Tibial nerve (tissue), 4 donors: ENCODE results near the gene ATMIN.

Experiments
- EP300 ChIP-seq, 2 donors: sonication (generic); formaldehyde crosslinking; IDR thresholded peaks; one replicate each; pipeline ENCODE4 v1.6.1; 2017; ENCODE audit warnings: antibody characterized with exemption in 2 of 2, mild to moderate bottlenecking in 1 of 2
- TF ChIP-seq, protein P1 (sequence below), 5 experiments: fragments of 200-600 bp in 3 of 5; fragments of 450-650 bp in 2 of 5; sonication (generic) in 3 of 5; IDR thresholded peaks; one replicate each; pipeline ENCODE4 v1.5.1; 2016 to 2019; ENCODE audit warnings: antibody characterized with exemption in 5 of 5, mild to moderate bottlenecking in 3 of 5, moderate library complexity in 2 of 5

DNA sequence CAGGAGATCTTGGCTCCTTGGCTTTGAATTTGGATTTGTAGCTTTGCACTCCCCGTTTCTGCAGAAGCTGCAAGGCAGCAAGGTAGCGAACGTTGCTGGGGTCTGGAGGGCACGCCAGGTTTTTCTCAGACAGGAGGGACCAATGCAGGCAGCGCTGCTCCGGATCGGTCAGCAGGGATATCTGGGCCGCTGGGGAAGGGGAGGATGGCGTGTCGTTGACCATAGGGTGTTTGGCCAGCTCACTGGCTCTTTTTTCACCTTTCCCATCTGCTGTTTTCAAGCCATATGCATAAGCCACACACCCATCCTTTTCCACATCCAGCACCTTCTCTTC lies 25.6 kb downstream of the ATMIN start:
- TF ChIP-seq, protein P1, sequence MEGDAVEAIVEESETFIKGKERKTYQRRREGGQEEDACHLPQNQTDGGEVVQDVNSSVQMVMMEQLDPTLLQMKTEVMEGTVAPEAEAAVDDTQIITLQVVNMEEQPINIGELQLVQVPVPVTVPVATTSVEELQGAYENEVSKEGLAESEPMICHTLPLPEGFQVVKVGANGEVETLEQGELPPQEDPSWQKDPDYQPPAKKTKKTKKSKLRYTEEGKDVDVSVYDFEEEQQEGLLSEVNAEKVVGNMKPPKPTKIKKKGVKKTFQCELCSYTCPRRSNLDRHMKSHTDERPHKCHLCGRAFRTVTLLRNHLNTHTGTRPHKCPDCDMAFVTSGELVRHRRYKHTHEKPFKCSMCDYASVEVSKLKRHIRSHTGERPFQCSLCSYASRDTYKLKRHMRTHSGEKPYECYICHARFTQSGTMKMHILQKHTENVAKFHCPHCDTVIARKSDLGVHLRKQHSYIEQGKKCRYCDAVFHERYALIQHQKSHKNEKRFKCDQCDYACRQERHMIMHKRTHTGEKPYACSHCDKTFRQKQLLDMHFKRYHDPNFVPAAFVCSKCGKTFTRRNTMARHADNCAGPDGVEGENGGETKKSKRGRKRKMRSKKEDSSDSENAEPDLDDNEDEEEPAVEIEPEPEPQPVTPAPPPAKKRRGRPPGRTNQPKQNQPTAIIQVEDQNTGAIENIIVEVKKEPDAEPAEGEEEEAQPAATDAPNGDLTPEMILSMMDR (IDR thresholded peaks at IDR 0.05): no peak
- TF ChIP-seq EP300 (IDR thresholded peaks at IDR 0.05): no peak
